ENCODE results near the gene HBM. TPM values are rescaled to one million over a fixed set of nuclear protein-coding genes. Genes with fewer than 3 reads are reported as not detected.

Gene HBM
- total RNA-seq, 1 experiment from 2014 or later = not detected

- Histone ChIP-seq H3K36me3 (ENCODE audit: insufficient read depth, low read length, poor library complexity, severe bottlenecking) (no peaks in the 10 kb centered on the region), H3K27me3 (replicated peaks; ENCODE audit: insufficient read depth, low read depth, low read length, poor library complexity) (peaks cover 20% of the 10 kb centered on the region), H3K4me1 (ENCODE audit: insufficient read depth, low read length, poor library complexity, severe bottlenecking) (peaks cover 16% of the 10 kb centered on the region), H3K4me3 (ENCODE audit: low read depth, low read length, poor library complexity, severe bottlenecking) (peak overlapping the region; percentile 38), H3K9me3 (ENCODE audit: low read depth, low read length, poor library complexity, severe bottlenecking) (no peaks in the 10 kb centered on the region), H3K27ac (ENCODE audit: low read depth, low read length, poor library complexity, severe bottlenecking) (no peak overlapping the region)
- TF ChIP-seq EZH2 (IDR thresholded peaks at IDR 0.05; ENCODE audit: borderline replicate concordance, low read depth, low read length, poor library complexity, severe bottlenecking) (no peak), CTCF (conservative IDR thresholded peaks at IDR 0.05; ENCODE audit: low read depth, low read length) (no peak)
- BruUV-seq (replicated peaks) = no TSS peak
- ChIA-PET POLR2A (ENCODE audit: low non-redundant PET) (no interaction called here), CTCF (no interaction called here)
- intact Hi-C loops (cut with micrococcal nuclease; ENCODE audit: unreplicated experiment) = no loop called here
- no peak for DNase-seq (ENCODE audit: low spot score)
Observed at GRCh38 chr16:164827-165538, 795 bp upstream of the HBM start.

- H3K4me1 ChIP-seq (ENCODE audit: insufficient read depth, low read length, poor library complexity, severe bottlenecking) = peaks cover 22% of the 10 kb centered on the region
- no peaks in the 10 kb centered on the region for H3K9me3 ChIP-seq (ENCODE audit: low read depth, low read length, poor library complexity, severe bottlenecking)
- TF ChIP-seq EZH2 (IDR thresholded peaks at IDR 0.05; ENCODE audit: borderline replicate concordance, low read depth, low read length, poor library complexity, severe bottlenecking) (no peak), CTCF (conservative IDR thresholded peaks at IDR 0.05; ENCODE audit: low read depth, low read length) (no peak)
- H3K36me3 ChIP-seq (ENCODE audit: insufficient read depth, low read length, poor library complexity, severe bottlenecking) = no peaks in the 10 kb centered on the region
- ChIA-PET POLR2A (ENCODE audit: low non-redundant PET) (no interaction called here), CTCF (no interaction called here)
- H3K27ac ChIP-seq (ENCODE audit: low read depth, low read length, poor library complexity, severe bottlenecking) = no peak overlapping the region
- BruUV-seq (replicated peaks) = no TSS peak
- H3K27me3 ChIP-seq (replicated peaks; ENCODE audit: insufficient read depth, low read depth, low read length, poor library complexity) = peaks cover 20% of the 10 kb centered on the region
- intact Hi-C loops (cut with micrococcal nuclease; ENCODE audit: unreplicated experiment) = no loop called here
- DNase-seq (ENCODE audit: low spot score) = no peak
- peak overlapping the region; percentile 38 for H3K4me3 ChIP-seq (ENCODE audit: low read depth, low read length, poor library complexity, severe bottlenecking)
Observed at GRCh38 chr16:166375-167121, 770 bp downstream of the HBM start.

- H3K36me3 ChIP-seq (ENCODE audit: insufficient read depth, low read length, poor library complexity, severe bottlenecking) = no peaks in the 10 kb centered on the region
- no peak overlapping the region for H3K27ac ChIP-seq (ENCODE audit: low read depth, low read length, poor library complexity, severe bottlenecking)
- H3K4me3 ChIP-seq (ENCODE audit: low read depth, low read length, poor library complexity, severe bottlenecking) = no peak overlapping the region
- no TSS peak for BruUV-seq (replicated peaks)
- H3K4me1 ChIP-seq (ENCODE audit: insufficient read depth, low read length, poor library complexity, severe bottlenecking) = peaks cover 22% of the 10 kb centered on the region
- H3K27me3 ChIP-seq (replicated peaks; ENCODE audit: insufficient read depth, low read depth, low read length, poor library complexity) = peaks cover 20% of the 10 kb centered on the region
- POLR2A ChIA-PET (ENCODE audit: low non-redundant PET) = no interaction called here
- CTCF ChIA-PET = interaction anchor here (1.0 kb wide), 1 partner anchor 16 kb away, joined by 3 read pairs; no protein-coding TSS in a partner anchor
- no peak for TF ChIP-seq EZH2 (IDR thresholded peaks at IDR 0.05; ENCODE audit: borderline replicate concordance, low read depth, low read length, poor library complexity, severe bottlenecking)
- TF ChIP-seq CTCF (conservative IDR thresholded peaks at IDR 0.05; ENCODE audit: low read depth, low read length) = no peak
- intact Hi-C loops (cut with micrococcal nuclease; ENCODE audit: unreplicated experiment) = no loop called here
- no peaks in the 10 kb centered on the region for H3K9me3 ChIP-seq (ENCODE audit: low read depth, low read length, poor library complexity, severe bottlenecking)
- no peak for DNase-seq (ENCODE audit: low spot score)
Observed at GRCh38 chr16:167122-167690, 1.4 kb downstream of the HBM start.

Data from A673 (cell line).